ENCODE results near the gene HEY2.
"Not testable (repeated sequence)": the region's sequence is repeated elsewhere in the genome, so short reads cannot be mapped to it uniquely, and the experiment has no call there.

The HEY2 gene

GRCh38 chr6:125749173-125749864, at the start of gene HEY2:
Gene HEY2, plus strand, starts transcription at chr6:125749632. Its CDS starts 145 bp downstream, at chr6:125749777.
- Histone ChIP-seq H3K9ac (ENCODE audit: low read depth in 1 of 2, low read length in 2 of 2) (peak within 1 kb of the TSS; percentile 38 to 65), H3K9me3 (ENCODE audit: control insufficient read depth in 1 of 2, low read length in 2 of 2) (no peaks in the 10 kb centered on the region), H3K27me3 (ENCODE audit: control insufficient read depth in 1 of 2, insufficient read depth in 2 of 2, low read length in 2 of 2) (peaks cover 50 to 74% of the 10 kb centered on the region in 2 donors), H3K4me3 (ENCODE audit: low read depth in 1 of 2, low read length in 2 of 2) (peak within 1 kb of the TSS; percentile 75 to 80), H3K4me1 (ENCODE audit: control insufficient read depth in 1 of 2, insufficient read depth in 2 of 2, low read length in 2 of 2) (peaks cover 26 to 27% of the 10 kb centered on the region in 2 donors), H3K27ac (ENCODE audit: low read depth, low read length) (peak within 1 kb of the TSS; percentile 59), H3K36me3 (ENCODE audit: control insufficient read depth in 1 of 2, insufficient read depth in 2 of 2, low read length in 2 of 2) (no peaks in the 10 kb centered on the region)

GRCh38 chr6:125700581-125701353, 48.7 kb upstream of the HEY2 start:
- Histone ChIP-seq H3K27me3 (ENCODE audit: control insufficient read depth in 1 of 2, insufficient read depth in 2 of 2, low read length in 2 of 2) (no peaks in the 10 kb centered on the region), H3K36me3 (ENCODE audit: control insufficient read depth in 1 of 2, insufficient read depth in 2 of 2, low read length in 2 of 2) (no peaks in the 10 kb centered on the region), H3K4me1 (ENCODE audit: control insufficient read depth in 1 of 2, insufficient read depth in 2 of 2, low read length in 2 of 2) (no peaks in the 10 kb centered on the region), H3K9me3 (ENCODE audit: control insufficient read depth in 1 of 2, low read length in 2 of 2) (no peaks in the 10 kb centered on the region), H3K27ac (ENCODE audit: low read depth, low read length) (no peak overlapping the region), H3K4me3 (ENCODE audit: low read depth in 1 of 2, low read length in 2 of 2) (no peak overlapping the region), H3K9ac (ENCODE audit: low read depth in 1 of 2, low read length in 2 of 2) (no peak overlapping the region)

GRCh38 chr6:125701354-125701668, 48.1 kb upstream of the HEY2 start:
- no peaks in the 10 kb centered on the region for H3K36me3 ChIP-seq (ENCODE audit: control insufficient read depth in 1 of 2, insufficient read depth in 2 of 2, low read length in 2 of 2)
- H3K4me3 ChIP-seq (ENCODE audit: low read depth in 1 of 2, low read length in 2 of 2): no peak overlapping the region
- no peaks in the 10 kb centered on the region for H3K27me3 ChIP-seq (ENCODE audit: control insufficient read depth in 1 of 2, insufficient read depth in 2 of 2, low read length in 2 of 2)
- no peak overlapping the region for H3K9ac ChIP-seq (ENCODE audit: low read depth in 1 of 2, low read length in 2 of 2)
- H3K27ac ChIP-seq (ENCODE audit: low read depth, low read length): no peak overlapping the region
- H3K4me1 ChIP-seq (ENCODE audit: control insufficient read depth in 1 of 2, insufficient read depth in 2 of 2, low read length in 2 of 2): no peaks in the 10 kb centered on the region
- H3K9me3 ChIP-seq (ENCODE audit: control insufficient read depth in 1 of 2, low read length in 2 of 2): no peaks in the 10 kb centered on the region

GRCh38 chr6:125703882-125704281, 45.5 kb upstream of the HEY2 start:
- not testable (repeated sequence) for H3K4me3 ChIP-seq (ENCODE audit: low read depth in 1 of 2, low read length in 2 of 2); H3K9me3 ChIP-seq (ENCODE audit: control insufficient read depth in 1 of 2, low read length in 2 of 2); H3K9ac ChIP-seq (ENCODE audit: low read depth in 1 of 2, low read length in 2 of 2); H3K27ac ChIP-seq (ENCODE audit: low read depth, low read length); H3K27me3 ChIP-seq (ENCODE audit: control insufficient read depth in 1 of 2, insufficient read depth in 2 of 2, low read length in 2 of 2); H3K36me3 ChIP-seq (ENCODE audit: control insufficient read depth in 1 of 2, insufficient read depth in 2 of 2, low read length in 2 of 2); H3K4me1 ChIP-seq (ENCODE audit: control insufficient read depth in 1 of 2, insufficient read depth in 2 of 2, low read length in 2 of 2)

- Histone ChIP-seq H3K4me1 (ENCODE audit: control insufficient read depth in 1 of 2, insufficient read depth in 2 of 2, low read length in 2 of 2) (no peaks in the 10 kb centered on the region), H3K9me3 (ENCODE audit: control insufficient read depth in 1 of 2, low read length in 2 of 2) (peaks cover 0 to 2% of the 10 kb centered on the region in 2 donors), H3K27ac (ENCODE audit: low read depth, low read length) (no peak overlapping the region), H3K9ac (ENCODE audit: low read depth in 1 of 2, low read length in 2 of 2) (no peak overlapping the region), H3K36me3 (ENCODE audit: control insufficient read depth in 1 of 2, insufficient read depth in 2 of 2, low read length in 2 of 2) (no peaks in the 10 kb centered on the region), H3K27me3 (ENCODE audit: control insufficient read depth in 1 of 2, insufficient read depth in 2 of 2, low read length in 2 of 2) (no peaks in the 10 kb centered on the region), H3K4me3 (ENCODE audit: low read depth in 1 of 2, low read length in 2 of 2) (no peak overlapping the region)
Measured at GRCh38 chr6:125707615-125708243, 41.7 kb upstream of the HEY2 start.

GRCh38 chr6:125711013-125711675, 38.3 kb upstream of the HEY2 start:
- Histone ChIP-seq H3K27me3 (ENCODE audit: control insufficient read depth in 1 of 2, insufficient read depth in 2 of 2, low read length in 2 of 2) (no peaks in the 10 kb centered on the region), H3K9me3 (ENCODE audit: control insufficient read depth in 1 of 2, low read length in 2 of 2) (peaks cover 0 to 2% of the 10 kb centered on the region in 2 donors), H3K9ac (ENCODE audit: low read depth in 1 of 2, low read length in 2 of 2) (no peak overlapping the region), H3K27ac (ENCODE audit: low read depth, low read length) (no peak overlapping the region), H3K36me3 (ENCODE audit: control insufficient read depth in 1 of 2, insufficient read depth in 2 of 2, low read length in 2 of 2) (no peaks in the 10 kb centered on the region), H3K4me1 (ENCODE audit: control insufficient read depth in 1 of 2, insufficient read depth in 2 of 2, low read length in 2 of 2) (peaks cover 0 to 10% of the 10 kb centered on the region in 2 donors), H3K4me3 (ENCODE audit: low read depth in 1 of 2, low read length in 2 of 2) (no peak overlapping the region)

GRCh38 chr6:125714441-125715090, 34.9 kb upstream of the HEY2 start:
- Histone ChIP-seq H3K9me3 (ENCODE audit: control insufficient read depth in 1 of 2, low read length in 2 of 2) (peaks cover 0 to 2% of the 10 kb centered on the region in 2 donors), H3K9ac (ENCODE audit: low read depth in 1 of 2, low read length in 2 of 2) (no peak overlapping the region), H3K4me1 (ENCODE audit: control insufficient read depth in 1 of 2, insufficient read depth in 2 of 2, low read length in 2 of 2) (peaks cover 0 to 10% of the 10 kb centered on the region in 2 donors), H3K4me3 (ENCODE audit: low read depth in 1 of 2, low read length in 2 of 2) (no peak overlapping the region), H3K27me3 (ENCODE audit: control insufficient read depth in 1 of 2, insufficient read depth in 2 of 2, low read length in 2 of 2) (no peaks in the 10 kb centered on the region), H3K36me3 (ENCODE audit: control insufficient read depth in 1 of 2, insufficient read depth in 2 of 2, low read length in 2 of 2) (no peaks in the 10 kb centered on the region), H3K27ac (ENCODE audit: low read depth, low read length) (no peak overlapping the region)

- no peaks in the 10 kb centered on the region for H3K27me3 ChIP-seq (ENCODE audit: control insufficient read depth in 1 of 2, insufficient read depth in 2 of 2, low read length in 2 of 2)
- no peak overlapping the region for H3K4me3 ChIP-seq (ENCODE audit: low read depth in 1 of 2, low read length in 2 of 2)
- H3K9ac ChIP-seq (ENCODE audit: low read depth in 1 of 2, low read length in 2 of 2): no peak overlapping the region
Measured at GRCh38 chr6:125717120-125717731, 32.2 kb upstream of the HEY2 start.

GRCh38 chr6:125718109-125718508, 31.3 kb upstream of the HEY2 start:
- Histone ChIP-seq H3K4me1 (ENCODE audit: control insufficient read depth in 1 of 2, insufficient read depth in 2 of 2, low read length in 2 of 2) (peaks cover 0 to 10% of the 10 kb centered on the region in 2 donors), H3K4me3 (ENCODE audit: low read depth in 1 of 2, low read length in 2 of 2) (no peak overlapping the region), H3K9me3 (ENCODE audit: control insufficient read depth in 1 of 2, low read length in 2 of 2) (no peaks in the 10 kb centered on the region), H3K9ac (ENCODE audit: low read depth in 1 of 2, low read length in 2 of 2) (no peak overlapping the region), H3K27me3 (ENCODE audit: control insufficient read depth in 1 of 2, insufficient read depth in 2 of 2, low read length in 2 of 2) (no peaks in the 10 kb centered on the region), H3K36me3 (ENCODE audit: control insufficient read depth in 1 of 2, insufficient read depth in 2 of 2, low read length in 2 of 2) (no peaks in the 10 kb centered on the region), H3K27ac (ENCODE audit: low read depth, low read length) (no peak overlapping the region)

More at GRCh38 chr6:125717120-125717731, 32.2 kb upstream of the HEY2 start:
- H3K36me3 ChIP-seq (ENCODE audit: control insufficient read depth in 1 of 2, insufficient read depth in 2 of 2, low read length in 2 of 2): no peaks in the 10 kb centered on the region
- H3K4me1 ChIP-seq (ENCODE audit: control insufficient read depth in 1 of 2, insufficient read depth in 2 of 2, low read length in 2 of 2): peaks cover 0 to 10% of the 10 kb centered on the region in 2 donors
- H3K9me3 ChIP-seq (ENCODE audit: control insufficient read depth in 1 of 2, low read length in 2 of 2): no peaks in the 10 kb centered on the region
- no peak overlapping the region for H3K27ac ChIP-seq (ENCODE audit: low read depth, low read length)

All from duodenal mucosa (tissue), 2 donors.